ENCODE data around the gene KCNQ1.

KCNQ1 gene

DNA sequence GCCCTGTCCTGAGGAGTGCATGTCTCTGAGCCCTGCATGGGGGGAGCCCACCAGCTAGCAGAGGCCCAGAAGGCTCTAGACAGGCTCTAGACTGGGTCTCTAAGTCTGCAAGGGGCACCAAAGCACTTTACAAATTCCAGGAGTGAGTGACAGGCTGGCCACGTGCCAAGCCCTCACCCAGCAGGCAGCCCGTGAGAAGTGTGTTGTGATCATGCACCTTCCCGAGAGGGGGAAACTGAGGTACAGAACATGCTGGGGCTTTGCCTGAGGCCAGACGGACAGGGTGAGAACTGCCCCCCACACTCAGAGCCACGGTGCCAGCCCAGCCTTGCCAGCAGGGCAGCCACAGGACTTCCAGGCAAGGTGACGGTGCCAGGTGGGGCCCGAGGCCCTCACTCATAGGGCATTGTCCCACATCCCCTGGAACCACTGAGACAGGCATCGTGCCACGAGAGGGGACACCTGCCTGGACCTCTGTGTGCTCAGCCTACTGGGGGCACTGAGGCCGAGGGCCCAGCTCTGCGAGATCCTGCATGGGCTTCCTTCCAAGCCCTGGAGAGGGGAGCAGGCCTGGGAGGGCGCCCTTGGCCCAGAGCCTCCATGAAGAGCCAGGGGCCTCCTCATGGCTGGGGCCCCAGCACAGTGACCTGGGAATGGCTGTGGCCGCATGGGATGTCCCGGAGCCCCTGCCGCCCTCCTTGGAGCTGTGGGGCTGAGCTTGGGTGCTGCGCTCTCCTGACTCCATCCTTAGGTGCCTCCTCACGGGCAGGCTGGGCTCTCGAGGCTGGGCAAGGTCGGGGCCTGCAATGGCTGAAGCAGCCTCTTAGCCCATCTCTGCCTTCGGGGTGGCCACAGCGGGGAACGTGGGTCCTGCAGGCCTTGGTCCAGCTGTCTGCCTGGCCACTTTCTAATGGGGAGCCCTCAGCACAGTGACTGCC, 133.5 kb downstream of the KCNQ1 start:
- no peak for DNase-seq (ENCODE audit: low read depth in 2 of 3, low spot score in 1 of 3)

DNA sequence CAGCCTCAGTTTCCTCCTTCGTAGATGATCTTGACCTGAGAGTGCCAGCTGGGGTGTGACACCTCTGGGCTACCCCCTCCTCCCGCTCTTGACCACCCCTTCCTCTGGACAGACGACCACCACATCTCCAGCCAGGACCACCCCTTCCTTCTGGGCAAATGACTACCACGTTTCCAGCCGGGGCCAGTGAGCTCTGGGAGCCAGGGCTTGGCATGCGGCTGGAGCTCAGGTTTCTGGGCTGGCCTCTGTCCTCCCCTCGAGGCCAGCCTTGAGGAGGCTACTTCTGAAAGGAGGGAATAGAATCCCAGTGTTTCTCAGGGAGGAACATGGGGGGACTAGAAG, 134.1 kb downstream of the KCNQ1 start:
- DNase-seq (ENCODE audit: low read depth in 2 of 3, low spot score in 1 of 3), result no peak

DNA sequence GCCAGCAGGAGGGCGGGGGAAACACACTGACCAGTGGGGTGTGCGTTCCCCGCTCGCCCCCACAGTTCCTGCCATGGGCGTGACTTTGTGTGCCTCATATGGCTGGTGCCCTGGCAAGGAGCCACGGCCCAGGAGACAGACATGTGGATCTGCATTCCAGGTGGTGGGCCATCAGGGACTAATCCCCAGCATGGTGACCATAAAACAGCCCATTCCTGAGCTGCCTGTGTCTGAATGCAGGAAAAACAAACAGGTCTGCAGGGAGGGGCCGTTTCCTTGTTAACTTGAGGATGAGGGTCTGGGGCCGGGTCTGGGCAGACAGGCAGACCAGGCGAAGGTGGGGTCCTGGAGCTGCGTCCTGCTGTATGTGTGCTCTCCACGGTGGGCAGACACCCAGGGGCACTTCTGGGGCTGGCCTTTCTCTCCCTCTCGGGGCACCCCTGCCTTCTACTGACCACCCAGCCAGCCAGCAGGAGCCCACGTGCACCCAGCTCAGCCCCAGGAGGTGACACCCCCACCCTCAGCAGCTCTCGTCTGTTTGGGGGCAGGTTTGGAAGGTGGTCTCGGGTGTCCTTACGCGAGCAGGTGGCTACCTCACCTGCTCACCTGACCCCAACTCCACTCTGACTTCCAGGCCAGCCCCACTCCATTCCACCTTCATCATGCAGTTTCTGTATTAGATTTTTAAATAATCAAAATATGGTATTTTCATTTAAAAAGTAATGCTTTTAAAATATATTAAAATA, 134.7 kb downstream of the KCNQ1 start:
- no peak for DNase-seq (ENCODE audit: low read depth in 2 of 3, low spot score in 1 of 3)

DNA sequence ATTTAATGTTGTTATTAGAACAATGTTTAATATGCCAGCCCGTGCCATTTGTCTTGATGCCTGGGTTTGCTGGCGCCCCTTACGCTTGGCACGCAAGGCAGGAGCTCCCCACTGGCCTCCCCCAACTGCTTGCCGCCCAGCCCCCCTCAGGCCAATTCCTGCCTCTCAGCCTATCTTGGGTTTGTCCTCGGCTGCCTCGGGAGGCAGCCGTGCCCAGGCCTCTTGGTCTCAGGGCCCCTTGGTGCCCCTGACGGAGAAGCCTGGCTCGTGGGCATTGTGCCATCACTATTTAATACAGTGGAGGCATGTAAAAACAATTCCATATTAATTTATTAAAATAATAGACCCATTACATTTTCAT, 135.2 kb downstream of the KCNQ1 start:
- DNase-seq (ENCODE audit: low read depth in 2 of 3, low spot score in 1 of 3), result no peak

DNA sequence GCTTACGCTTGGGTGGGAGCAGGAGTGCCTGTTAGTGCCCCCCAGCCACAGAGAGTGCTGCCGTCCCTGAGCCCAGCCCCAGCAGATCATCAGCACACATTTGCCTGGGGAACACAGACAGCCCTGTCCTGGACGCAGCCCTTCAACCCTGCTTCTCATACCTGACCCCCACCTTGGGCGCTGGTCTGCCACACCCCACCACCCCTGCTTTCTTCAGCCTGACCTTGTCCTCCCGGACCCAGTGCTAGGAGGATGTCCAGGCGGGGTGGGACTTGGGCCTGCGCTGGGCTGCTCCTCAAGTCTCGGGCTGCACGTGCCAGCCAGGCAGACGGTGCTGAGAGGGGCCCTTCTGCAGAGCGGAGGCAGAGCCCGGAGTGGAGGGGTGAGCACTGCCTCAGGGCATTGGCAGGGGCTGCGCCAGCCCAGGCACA, 135.8 kb downstream of the KCNQ1 start:
- DNase-seq (ENCODE audit: low read depth in 2 of 3, low spot score in 1 of 3), result no peak

DNA sequence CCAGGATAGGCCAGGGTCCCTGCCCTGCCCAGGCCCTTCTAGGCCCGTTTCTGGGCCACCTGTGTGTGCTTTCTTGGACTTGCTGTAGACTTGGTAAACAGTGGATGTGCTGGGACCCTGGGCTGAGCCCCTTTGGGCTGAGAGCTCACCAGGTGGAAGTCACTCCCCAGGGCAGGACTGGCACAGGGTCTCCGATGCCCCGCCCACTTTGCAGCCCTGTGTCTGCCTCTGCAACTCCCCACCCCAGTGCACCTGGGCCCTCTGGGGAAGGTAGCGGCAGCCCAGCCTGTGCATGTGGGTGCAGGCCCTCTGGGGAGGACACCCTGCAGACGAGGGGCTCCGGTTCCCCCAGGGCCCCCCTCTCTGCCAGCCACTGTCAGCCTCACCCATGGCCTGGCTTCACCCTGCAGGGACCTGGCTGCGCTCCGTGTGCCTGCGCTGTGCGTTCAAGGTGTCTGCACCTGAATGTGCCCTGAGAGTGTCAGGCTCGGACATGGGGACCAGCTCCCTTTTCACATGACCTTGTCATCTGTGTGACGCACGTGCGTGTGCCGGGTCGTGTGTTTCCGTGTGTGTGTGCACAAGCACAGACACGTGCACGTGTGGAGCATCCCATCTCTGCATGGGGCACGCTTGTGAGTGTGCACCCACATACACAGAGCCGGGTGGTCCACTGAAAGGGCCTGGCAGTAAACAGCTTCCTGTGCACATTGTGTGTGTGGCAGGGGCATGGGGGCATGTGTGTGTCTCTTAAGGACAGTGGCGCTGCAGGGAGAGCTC, 136.5 kb downstream of the KCNQ1 start:
- DNase-seq (ENCODE audit: low read depth in 2 of 3, low spot score in 1 of 3), result no peak

DNA sequence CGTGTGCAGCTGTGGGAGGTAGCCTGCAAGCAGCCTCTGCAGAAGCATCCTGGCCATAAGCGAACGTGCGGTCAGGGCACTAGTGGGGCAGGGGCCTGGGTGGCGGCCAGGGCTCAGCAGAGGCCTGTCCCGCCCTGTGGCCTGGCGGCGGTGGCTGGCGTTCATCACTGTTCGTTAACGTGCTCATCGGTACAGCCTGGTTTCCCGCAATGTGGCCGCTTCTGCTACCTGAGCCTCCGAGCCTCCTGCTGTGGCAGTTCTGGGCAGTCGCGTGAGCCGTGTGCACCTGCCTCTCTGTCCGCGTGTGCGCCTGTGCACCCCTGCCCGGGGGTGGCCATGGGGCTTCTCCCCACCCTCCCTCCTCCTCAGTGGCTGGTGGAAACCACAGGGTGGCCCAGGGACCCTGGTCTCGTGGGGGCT, 137.1 kb downstream of the KCNQ1 start:
- DNase-seq (ENCODE audit: low read depth in 2 of 3, low spot score in 1 of 3), result no peak

DNA sequence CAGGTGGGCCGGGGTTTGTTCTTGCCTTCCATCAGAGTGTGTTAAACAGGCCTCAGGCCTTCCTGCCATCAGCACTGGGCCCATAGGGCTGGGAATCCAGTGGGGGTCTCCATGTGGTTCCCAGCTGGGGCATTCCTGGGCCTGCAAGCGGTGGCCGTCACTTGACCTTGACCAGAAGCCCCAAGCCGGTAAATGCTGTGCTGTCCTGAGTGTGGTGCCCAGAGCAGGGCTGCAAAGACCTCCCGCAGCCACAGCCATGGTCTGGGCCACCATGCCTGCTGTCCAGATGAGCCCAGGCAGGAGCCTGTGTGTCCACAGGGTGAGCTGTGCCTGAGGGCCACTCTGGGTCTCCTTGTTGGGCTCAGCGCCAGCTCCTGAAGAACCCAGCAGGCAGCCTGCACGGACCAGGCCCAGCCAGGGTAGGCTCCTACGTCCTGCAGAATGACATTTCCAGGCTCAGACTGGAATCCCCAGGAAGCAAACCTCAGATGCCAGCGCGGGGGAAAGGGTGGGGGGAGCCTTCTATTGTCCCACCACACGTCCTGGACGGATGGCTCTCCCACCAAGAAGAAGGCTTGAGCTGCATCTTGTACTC, 137.6 kb downstream of the KCNQ1 start:
- DNase-seq (ENCODE audit: low read depth in 2 of 3, low spot score in 1 of 3), result no peak

DNA sequence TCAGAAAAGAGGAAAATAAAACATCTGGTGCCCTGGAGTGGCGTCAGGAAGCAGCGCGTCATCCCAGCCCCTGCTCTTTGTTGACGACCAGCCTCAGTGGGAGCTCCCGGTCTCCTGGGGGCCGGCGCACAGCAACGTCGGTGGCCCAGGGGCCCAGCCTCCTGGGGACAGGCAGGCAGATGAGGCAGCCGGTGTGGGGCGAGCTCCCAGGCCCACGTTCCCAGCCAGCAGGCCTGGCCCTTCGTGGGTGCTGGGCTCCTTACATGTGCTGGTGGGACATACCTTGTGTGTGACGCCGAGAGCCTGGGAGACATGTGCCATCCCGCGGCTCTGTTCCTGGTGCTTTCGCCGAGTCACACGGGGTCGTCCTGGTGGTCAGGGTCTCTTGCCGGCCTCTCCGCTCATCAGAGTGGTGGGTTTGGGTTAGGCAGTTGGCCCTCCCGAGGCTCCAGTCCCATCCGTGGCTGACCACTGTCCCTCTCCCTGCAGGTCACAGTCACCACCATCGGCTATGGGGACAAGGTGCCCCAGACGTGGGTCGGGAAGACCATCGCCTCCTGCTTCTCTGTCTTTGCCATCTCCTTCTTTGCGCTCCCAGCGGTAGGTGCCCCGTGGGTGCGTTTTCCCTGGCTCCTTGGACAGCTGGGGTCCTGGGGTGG, 138.3 kb downstream of the KCNQ1 start:
- DNase-seq (ENCODE audit: low read depth in 2 of 3, low spot score in 1 of 3), result no peak

DNA sequence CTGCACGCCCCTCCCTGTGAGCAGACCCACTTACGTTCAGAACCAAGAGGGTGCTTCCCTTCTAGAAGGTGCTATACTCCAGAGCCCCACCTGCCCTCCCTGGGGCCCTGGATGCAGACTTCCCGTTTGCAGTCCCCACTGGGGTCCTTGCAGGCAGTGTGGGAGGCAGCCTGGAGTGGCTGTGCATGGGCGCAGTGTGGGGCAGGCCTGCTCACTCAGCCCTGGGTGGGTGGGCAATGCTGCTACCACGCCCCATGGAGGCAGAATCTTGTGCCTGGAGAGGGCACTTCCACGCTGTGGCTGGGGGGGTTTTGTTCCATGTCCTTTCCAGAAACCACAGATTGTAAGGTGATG, 138.8 kb downstream of the KCNQ1 start:
- no peak for DNase-seq (ENCODE audit: low read depth in 2 of 3, low spot score in 1 of 3)

DNA sequence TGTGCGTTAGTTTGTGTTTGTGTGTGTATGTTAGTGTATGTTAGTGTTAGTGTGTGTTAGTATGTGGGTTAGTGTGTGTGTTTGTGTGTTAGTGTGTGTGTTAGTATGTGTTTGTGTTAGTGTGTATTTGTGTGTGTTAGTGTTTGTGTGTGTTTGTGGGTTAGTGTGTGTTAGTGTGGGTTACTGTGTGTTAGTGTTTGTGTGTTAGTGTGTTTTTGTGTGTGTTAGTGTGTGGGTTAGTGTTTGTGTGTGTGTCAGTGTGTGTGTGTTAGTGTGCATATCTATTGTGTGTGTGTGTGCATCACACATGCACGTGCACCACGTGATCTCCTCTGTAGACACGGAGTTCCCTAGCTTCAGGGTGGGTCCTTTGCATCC, 139.6 kb downstream of the KCNQ1 start:
- no peak for DNase-seq (ENCODE audit: low read depth in 2 of 3, low spot score in 1 of 3)

DNA sequence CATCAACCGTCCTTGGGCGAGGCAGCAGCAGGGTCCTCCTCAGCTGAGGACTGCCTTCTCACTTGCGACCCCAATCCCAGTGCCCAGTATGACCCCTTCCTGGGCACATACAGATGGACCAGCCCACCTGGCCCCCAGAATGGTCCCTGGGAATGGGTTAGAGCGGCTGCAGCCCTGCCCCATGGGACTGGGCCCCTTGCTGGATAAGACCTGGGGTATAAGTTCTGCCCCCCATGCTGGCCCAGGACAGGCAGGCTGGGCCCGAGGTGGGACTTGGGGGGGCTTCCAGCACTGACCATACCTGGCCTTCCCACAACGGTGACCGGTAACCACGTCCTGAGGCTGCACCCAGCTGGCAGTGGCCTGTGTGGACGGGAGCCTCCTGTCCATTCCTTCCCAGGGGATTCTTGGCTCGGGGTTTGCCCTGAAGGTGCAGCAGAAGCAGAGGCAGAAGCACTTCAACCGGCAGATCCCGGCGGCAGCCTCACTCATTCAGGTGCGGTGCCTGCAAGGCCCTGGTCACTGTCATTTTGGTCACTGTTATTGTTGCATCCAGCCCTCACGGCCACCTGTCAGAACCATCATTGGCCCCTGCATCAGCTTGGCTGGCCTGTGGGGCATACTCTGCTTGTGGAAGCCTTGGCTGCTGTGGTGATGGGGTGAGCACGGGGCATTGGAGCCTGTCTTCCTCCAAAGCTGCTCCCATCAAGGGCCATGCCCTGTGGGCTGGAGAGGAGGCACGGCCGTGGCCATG, 140.2 kb downstream of the KCNQ1 start:
- DNase-seq (ENCODE audit: low read depth in 2 of 3, low spot score in 1 of 3), result no peak

DNA sequence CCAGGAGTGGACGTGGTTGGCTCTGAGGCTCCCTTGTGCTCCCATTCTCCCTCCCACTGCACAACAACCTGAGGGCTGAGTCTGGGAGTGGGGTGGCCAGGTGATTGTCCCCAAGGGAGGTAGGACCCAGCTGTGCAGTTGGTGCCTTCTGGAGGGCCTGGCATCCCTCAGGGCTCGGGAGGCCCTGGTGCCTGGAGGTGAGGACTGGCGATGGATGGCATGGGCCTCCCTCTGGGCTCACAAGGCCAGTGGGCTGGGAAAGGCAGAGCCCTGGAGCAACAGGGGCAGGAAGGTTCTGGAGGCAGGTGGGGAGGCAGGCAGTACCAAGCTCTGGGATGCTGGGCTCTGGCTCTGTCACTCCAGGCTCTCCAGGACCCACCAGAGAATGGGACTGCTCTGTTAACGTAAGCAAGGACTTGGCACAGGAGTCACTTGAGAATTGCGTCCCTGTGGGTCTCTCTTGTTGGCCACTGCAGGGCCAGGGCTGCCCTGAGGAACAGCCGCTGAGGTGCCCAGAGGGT, 140.8 kb downstream of the KCNQ1 start:
- DNase-seq (ENCODE audit: low read depth in 2 of 3, low spot score in 1 of 3), result no peak

DNA sequence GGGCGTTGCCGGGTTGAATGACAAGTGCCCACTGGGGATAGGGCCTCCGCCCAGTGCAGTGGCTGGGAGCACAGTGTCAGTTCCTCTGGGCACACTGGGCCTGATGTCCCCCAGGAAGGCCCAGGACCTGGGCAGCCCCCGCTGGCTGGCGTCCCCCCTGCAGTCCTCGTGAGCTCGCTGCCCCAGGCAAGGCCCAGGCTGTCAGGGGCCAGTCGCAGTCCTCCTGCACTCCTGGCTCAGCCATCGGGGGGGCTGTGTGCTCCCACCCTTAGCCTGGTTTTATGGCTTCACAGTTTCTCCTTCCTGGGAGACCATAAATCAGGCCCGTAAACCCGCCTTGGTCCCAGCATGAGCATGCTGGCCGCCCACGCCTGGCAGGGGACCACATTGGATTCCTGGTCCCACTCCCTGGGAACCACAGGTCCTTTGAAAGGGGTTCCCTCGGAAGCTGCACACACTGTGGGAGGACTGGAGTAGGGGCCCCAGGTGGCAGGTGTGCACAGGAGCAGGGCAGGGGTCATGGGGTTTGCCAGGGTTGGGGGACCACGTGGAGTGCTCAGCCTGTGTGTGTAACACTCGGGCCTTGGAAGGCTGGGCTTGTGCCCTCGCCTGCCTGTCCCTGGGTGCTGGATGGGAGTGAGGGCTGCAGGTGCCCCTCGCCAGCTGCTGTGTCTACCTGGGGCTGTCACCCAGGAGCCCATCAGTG, 141.4 kb downstream of the KCNQ1 start:
- DNase-seq (ENCODE audit: low read depth in 2 of 3, low spot score in 1 of 3), result no peak

DNA sequence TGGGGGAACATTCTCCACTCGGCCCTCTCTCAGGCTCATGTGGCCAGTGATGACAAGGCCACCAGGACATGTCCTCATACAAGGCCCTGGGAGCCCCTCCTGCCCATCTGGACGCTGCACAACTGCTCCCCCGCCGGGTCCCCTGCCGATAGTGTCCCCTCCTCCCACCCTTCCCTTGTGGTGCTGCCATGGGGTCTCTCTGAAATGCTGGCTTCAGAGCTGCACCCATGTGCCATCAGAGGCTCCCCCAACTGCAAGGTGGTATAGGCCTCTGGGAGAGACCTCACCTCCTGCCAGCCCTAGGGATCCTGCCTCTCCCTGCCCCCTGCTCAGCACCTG, 142.0 kb downstream of the KCNQ1 start:
- no peak for DNase-seq (ENCODE audit: low read depth in 2 of 3, low spot score in 1 of 3)

DNA sequence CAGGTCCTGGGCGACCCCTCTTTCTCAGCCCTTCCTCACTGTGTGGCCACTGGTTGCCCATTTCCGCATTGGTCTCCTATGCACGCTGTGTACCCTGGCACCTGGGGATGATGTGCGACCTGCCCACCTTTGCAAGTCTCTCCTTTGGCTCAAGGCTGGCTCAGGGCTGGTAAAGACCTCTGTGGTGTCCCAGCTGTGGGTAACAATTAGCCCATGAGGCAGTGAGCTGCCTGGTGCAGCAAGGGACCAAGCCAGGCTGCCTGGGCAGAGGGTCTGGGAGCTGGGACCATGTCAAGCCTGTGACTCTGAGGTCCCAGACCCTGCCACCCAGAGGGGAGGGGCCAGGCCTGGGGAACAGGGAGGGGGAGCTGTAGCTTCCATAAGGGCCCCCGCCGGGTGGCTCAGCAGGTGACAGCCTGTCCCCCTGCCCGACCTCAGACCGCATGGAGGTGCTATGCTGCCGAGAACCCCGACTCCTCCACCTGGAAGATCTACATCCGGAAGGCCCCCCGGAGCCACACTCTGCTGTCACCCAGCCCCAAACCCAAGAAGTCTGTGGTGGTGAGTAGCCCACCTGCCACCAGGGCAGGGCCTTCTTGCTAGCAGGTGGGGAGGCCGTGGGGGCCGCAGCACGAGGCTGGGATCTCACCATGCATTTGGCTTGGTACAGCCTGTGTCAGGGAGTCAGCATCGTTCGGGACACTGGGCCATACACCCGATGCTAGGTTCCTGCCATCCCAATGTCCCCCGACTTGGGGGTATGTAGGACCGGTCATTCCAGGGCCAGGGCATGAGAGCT, 142.5 kb downstream of the KCNQ1 start:
- no peak for DNase-seq (ENCODE audit: low read depth in 2 of 3, low spot score in 1 of 3)

DNA sequence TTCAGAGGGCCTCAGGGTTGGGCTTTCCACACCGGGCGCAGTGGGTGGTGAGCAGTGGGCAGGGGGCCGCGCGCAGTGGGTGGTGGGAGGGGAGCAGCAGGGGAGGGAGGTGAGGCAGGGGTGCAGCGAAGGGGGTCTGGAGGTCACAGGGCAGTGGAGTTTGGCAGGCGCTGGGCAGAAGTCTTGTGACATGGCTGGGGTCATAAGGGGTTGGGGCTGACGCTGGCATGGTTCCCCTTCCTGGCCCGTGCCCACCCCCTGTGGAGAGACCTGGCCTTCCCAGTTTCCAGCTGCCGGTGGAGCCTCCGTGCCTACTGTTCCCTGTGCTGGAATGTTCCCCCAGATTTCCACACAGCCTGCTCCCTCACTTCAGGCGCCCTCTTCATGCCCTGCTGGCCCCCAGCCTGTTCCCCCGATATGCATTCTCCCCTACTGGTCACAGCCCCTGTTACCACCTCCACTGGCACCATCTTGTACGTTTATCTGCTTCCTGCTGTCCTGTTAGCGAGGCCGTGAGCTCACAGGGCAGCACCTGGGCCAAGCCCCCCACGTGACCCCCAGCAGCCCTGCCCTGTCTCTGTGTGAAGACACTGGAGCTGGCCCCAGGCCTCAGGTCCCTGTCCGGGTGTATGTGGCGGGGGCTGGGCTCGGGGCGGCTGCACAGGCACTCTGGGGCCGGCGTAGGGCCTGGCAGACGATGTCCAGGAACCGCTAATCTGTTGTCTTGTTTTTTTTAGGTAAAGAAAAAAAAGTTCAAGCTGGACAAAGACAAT, 143.4 kb downstream of the KCNQ1 start:
- DNase-seq (ENCODE audit: low read depth in 2 of 3, low spot score in 1 of 3), result no peak
